Fibroblast of lung (primary cell): ENCODE data around the gene SYP. TPM values are rescaled to one million over a fixed set of nuclear protein-coding genes. Genes with fewer than 3 reads are reported as not detected.

ENCODE experiments used
- DNase-seq, 2 donors: peaks; one replicate each; pipeline versions ENCODE4 v3.0.0 to v3.0.0-alpha.2; 2010; ENCODE audit warnings: low read depth in 2 of 2
- H2AFZ ChIP-seq: 2 replicates; pipeline ENCODE4 v1.5.1; 2012; ENCODE audit warnings: low read length, control low read depth, inconsistent platforms
- H3K27ac ChIP-seq: 2 replicates; pipeline ENCODE4 v1.5.1; 2011; ENCODE audit warnings: low read length, control low read depth; ENCODE audit not compliant: insufficient read depth
- H3K27me3 ChIP-seq: 2 replicates; pipeline ENCODE4 v1.5.1; 2011; ENCODE audit warnings: mild to moderate bottlenecking, low read length; ENCODE audit not compliant: control insufficient read depth, insufficient read depth
- H3K36me3 ChIP-seq: 2 replicates; pipeline ENCODE4 v1.5.1; 2011; ENCODE audit warnings: low read length; ENCODE audit not compliant: control insufficient read depth, insufficient read depth
- H3K4me1 ChIP-seq: 2 replicates; pipeline ENCODE4 v1.5.1; 2011; ENCODE audit warnings: low read length; ENCODE audit not compliant: control insufficient read depth, insufficient read depth; ENCODE audit errors: extremely low read depth
- H3K4me2 ChIP-seq: 2 replicates; pipeline ENCODE4 v1.5.1; 2011; ENCODE audit warnings: low read length, control low read depth; ENCODE audit not compliant: insufficient read depth; ENCODE audit errors: extremely low read depth
- H3K4me3 ChIP-seq, 4 experiments: fragments of 200-600 bp in 1 of 4; sonication (generic) in 1 of 4; replicated peaks in 1 of 4; 2 replicates each; pipeline ENCODE4 v1.5.1; 2011 to 2016; ENCODE audit warnings: low read length in 4 of 4, low read depth in 3 of 4, mild to moderate bottlenecking in 3 of 4, control low read depth in 2 of 4, inconsistent platforms in 1 of 4, mixed read lengths in 1 of 4; ENCODE audit not compliant: insufficient read depth in 1 of 4; ENCODE audit errors: control extremely low read depth in 1 of 4
- H3K79me2 ChIP-seq: 2 replicates; pipeline ENCODE4 v1.5.1; 2012; ENCODE audit warnings: mild to moderate bottlenecking, low read length, inconsistent platforms; ENCODE audit not compliant: control insufficient read depth, insufficient read depth
- H3K9ac ChIP-seq: 2 replicates; pipeline ENCODE4 v1.5.1; 2011; ENCODE audit warnings: mild to moderate bottlenecking, low read length, control low read depth; ENCODE audit not compliant: insufficient read depth
- H3K9me3 ChIP-seq: 2 replicates; pipeline ENCODE4 v1.5.1; 2012; ENCODE audit warnings: low read depth, low read length; ENCODE audit not compliant: control insufficient read depth, insufficient read depth
- H4K20me1 ChIP-seq: 2 replicates; pipeline ENCODE4 v1.5.1; 2011; ENCODE audit warnings: low read length; ENCODE audit not compliant: control insufficient read depth, insufficient read depth; ENCODE audit errors: extremely low read depth
- CTCF ChIP-seq, 2 donors: IDR thresholded peaks in 1 of 2; conservative IDR thresholded peaks in 1 of 2; 1 replicate in 1 of 2; 2 replicates in 1 of 2; pipeline ENCODE4 v1.5.1; 2011 to 2012; ENCODE audit warnings: low read length in 2 of 2, control low read depth in 1 of 2, inconsistent platforms in 1 of 2, low read depth in 1 of 2, mild to moderate bottlenecking in 1 of 2
- EZH2 ChIP-seq: IDR thresholded peaks from 2 replicates; pipeline ENCODE4 v1.5.1; 2012; ENCODE audit warnings: low read length, control low read depth, mild to moderate bottlenecking; ENCODE audit errors: missing control alignments
- polyA plus RNA-seq, 2 donors: library from polyadenylated mRNA; depleted of rRNA in 1 of 2; stranded (reverse) in 1 of 2; unstranded in 1 of 2; fragments of >200 nt; gene quantifications; 2 replicates each; pipeline ENCODE4 v1.2.1, GENCODE V29; 2011 to 2012; ENCODE audit warnings: missing spikeins in 1 of 2
- total RNA-seq: library from RNA; depleted of rRNA; stranded (reverse); fragments of >200 nt; gene quantifications from 2 replicates; pipeline ENCODE4 v1.2.1, GENCODE V29; 2014

Gene SYP
- total and polyA plus RNA-seq, 2 donors (not counting 1 experiment from before 2014, with no cell fraction given), result 0.08 to 0.17 TPM

GRCh38 chrX:49199315-49199595 lies 738 bp downstream of the SYP start:
- no peak overlapping the region for H3K4me3 ChIP-seq
- no peaks in the 10 kb centered on the region for H3K36me3 ChIP-seq
- no peak for DNase-seq
- H3K27ac ChIP-seq, result no peak overlapping the region
- TF ChIP-seq CTCF (conservative IDR thresholded peaks at IDR 0.05 in 1 of 2, IDR thresholded peaks at IDR 0.05 in 1 of 2; ENCODE audit: low read depth in 1 of 2, low read length in 2 of 2) (no peak), EZH2 (no peak)
- no peaks in the 10 kb centered on the region for H3K4me1 ChIP-seq
- H3K9ac ChIP-seq, result no peak overlapping the region
- H3K9me3 ChIP-seq, result no peaks in the 10 kb centered on the region
- no peaks in the 10 kb centered on the region for H4K20me1 ChIP-seq
- H3K79me2 ChIP-seq, result no peaks in the 10 kb centered on the region
- H3K4me2 ChIP-seq, result no peak overlapping the region
- no peak overlapping the region for H2AFZ ChIP-seq
- no peaks in the 10 kb centered on the region for H3K27me3 ChIP-seq

- H4K20me1 ChIP-seq, result no peaks in the 10 kb centered on the region
- TF ChIP-seq EZH2 (no peak), CTCF (conservative IDR thresholded peaks at IDR 0.05 in 1 of 2, IDR thresholded peaks at IDR 0.05 in 1 of 2; ENCODE audit: low read depth in 1 of 2, low read length in 2 of 2) (no peak)
- no peaks in the 10 kb centered on the region for H3K79me2 ChIP-seq
- no peaks in the 10 kb centered on the region for H3K9me3 ChIP-seq
- H3K4me3 ChIP-seq, result no peak overlapping the region
- DNase-seq, result no peak
- H3K4me1 ChIP-seq, result no peaks in the 10 kb centered on the region
- H3K27ac ChIP-seq, result no peak overlapping the region
- no peaks in the 10 kb centered on the region for H3K27me3 ChIP-seq
- H3K36me3 ChIP-seq, result no peaks in the 10 kb centered on the region
- no peak overlapping the region for H3K4me2 ChIP-seq
- H3K9ac ChIP-seq, result no peak overlapping the region
- no peak overlapping the region for H2AFZ ChIP-seq
Measured at GRCh38 chrX:49198540-49199314, 1.3 kb downstream of the SYP start.

DNA sequence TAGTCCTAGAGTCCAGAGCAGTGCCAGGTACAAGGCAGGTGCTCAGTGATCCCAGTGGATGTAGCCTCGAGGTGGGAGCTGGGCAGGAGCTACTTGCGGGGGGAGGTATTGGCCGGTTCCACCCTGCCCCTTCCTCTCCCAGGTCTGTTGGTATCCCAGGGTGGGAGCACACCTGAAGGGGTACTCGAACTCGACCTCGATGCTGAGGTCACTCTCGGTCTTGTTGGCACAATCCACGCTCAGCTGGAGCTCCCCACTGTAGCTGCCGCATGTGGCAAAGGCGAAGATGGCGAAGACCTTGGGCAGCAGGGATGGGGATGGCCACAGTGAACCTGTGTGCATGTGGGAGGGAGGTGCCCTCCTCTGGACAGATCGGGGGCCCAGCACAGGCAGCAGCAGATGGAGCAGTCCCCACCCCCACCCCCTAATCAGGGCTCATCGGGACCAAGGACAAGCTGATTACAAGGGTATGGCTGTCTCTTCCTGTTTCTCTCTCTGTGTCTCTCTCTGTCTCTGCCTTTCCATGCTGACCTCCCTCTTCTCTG lies 2.4 kb downstream of the SYP start:
- TF ChIP-seq CTCF (conservative IDR thresholded peaks at IDR 0.05 in 1 of 2, IDR thresholded peaks at IDR 0.05 in 1 of 2; ENCODE audit: low read depth in 1 of 2, low read length in 2 of 2), result no peak
- TF ChIP-seq EZH2, result no peak
- DNase-seq, result no peak
- Histone ChIP-seq H3K9ac (no peak overlapping the region), H3K79me2 (no peaks in the 10 kb centered on the region), H2AFZ (no peak overlapping the region), H3K4me2 (no peak overlapping the region), H3K4me1 (no peaks in the 10 kb centered on the region), H3K36me3 (no peaks in the 10 kb centered on the region), H3K27ac (no peak overlapping the region), H3K9me3 (no peaks in the 10 kb centered on the region), H4K20me1 (no peaks in the 10 kb centered on the region), H3K27me3 (no peaks in the 10 kb centered on the region), H3K4me3 (no peak overlapping the region)
